Left kidney (tissue), 2 donors: ENCODE results near the gene WDR1. TPM values are rescaled to one million over a fixed set of nuclear protein-coding genes. Genes with fewer than 3 reads are reported as not detected.

Source experiments
- DNase-seq: peaks from one replicate; pipeline ENCODE4 v3.0.0-alpha.2; 2013
- polyA plus RNA-seq: library from polyadenylated mRNA; unstranded; fragments of 120-200 nt; gene quantifications from one replicate; pipeline ENCODE4 v1.2.1, GENCODE V29; 2013; ENCODE audit not compliant: insufficient read length

Gene WDR1
- polyA plus RNA-seq, 1 donor: 172 TPM

GRCh38 chr4:10115271-10115796, 1.3 kb downstream of the WDR1 start:
- no peak for DNase-seq

GRCh38 chr4:10114607-10115006, 2.0 kb downstream of the WDR1 start:
- DNase-seq: no peak

GRCh38 chr4:10114147-10114546, 2.5 kb downstream of the WDR1 start:
- DNase-seq: no peak

- no peak for DNase-seq
These were observed 3.1 kb downstream of the WDR1 start for GRCh38 chr4:10113362-10114047.

- no peak for DNase-seq
These were observed 3.8 kb downstream of the WDR1 start for GRCh38 chr4:10112658-10113284.

GRCh38 chr4:10111067-10111801, 5.4 kb downstream of the WDR1 start:
- DNase-seq: no peak

GRCh38 chr4:10109995-10110670, 6.5 kb downstream of the WDR1 start:
- DNase-seq: no peak

- no peak for DNase-seq
These were observed 7.5 kb downstream of the WDR1 start for GRCh38 chr4:10108818-10109783.

- no peak for DNase-seq
These were observed 8.2 kb downstream of the WDR1 start for GRCh38 chr4:10108391-10108790.

GRCh38 chr4:10107111-10108091, 9.2 kb downstream of the WDR1 start:
- DNase-seq: no peak

GRCh38 chr4:10106421-10107039, 10.1 kb downstream of the WDR1 start:
- DNase-seq: no peak

- no peak for DNase-seq
These were observed 10.7 kb downstream of the WDR1 start for GRCh38 chr4:10105920-10106319.

GRCh38 chr4:10105421-10105820, 11.2 kb downstream of the WDR1 start:
- DNase-seq: no peak

- no peak for DNase-seq
These were observed 11.7 kb downstream of the WDR1 start for GRCh38 chr4:10104991-10105276.

- no peak for DNase-seq
These were observed 12.2 kb downstream of the WDR1 start for GRCh38 chr4:10104211-10104990.

GRCh38 chr4:10102474-10103332, 13.9 kb downstream of the WDR1 start:
- no peak for DNase-seq

GRCh38 chr4:10101671-10102473, 14.7 kb downstream of the WDR1 start:
- no peak for DNase-seq
